ENCODE data around the gene PAOX. TPM values are rescaled to one million over a fixed set of nuclear protein-coding genes. Genes with fewer than 3 reads are reported as not detected.

PAOX gene
- total and polyA plus RNA-seq, 7 donors, result 2.4 to 5.2 (median 3.5) TPM

GRCh38 chr10:133355266-133355665 lies 23.8 kb upstream of the PAOX start:
- DNase-seq (peak in 1 of 2 donors; percentile 31), ATAC-seq (no peak)
- H3K9me3 ChIP-seq, result no peaks in the 10 kb centered on the region
- intact Hi-C loops (cut with DNase I), result no loop called here
- no peaks in the 10 kb centered on the region for H3K36me3 ChIP-seq (ENCODE audit: insufficient read depth in 1 of 2, low read depth in 1 of 2)
- H3K4me3 ChIP-seq, result no peak overlapping the region
- 97 to 99% (median 98%) methylated on average over 6 of the region's 6 CpGs for WGBS, 3 donors
- H3K27ac ChIP-seq, result no peak overlapping the region
- H3K27me3 ChIP-seq (ENCODE audit: insufficient read depth in 3 of 3, low read length in 2 of 3), result peaks cover 0 to 12% (median 0%) of the 10 kb centered on the region in 3 donors
- no peak for TF ChIP-seq CTCF (IDR thresholded peaks at IDR 0.05)
- peaks cover 4% of the 10 kb centered on the region for H3K4me1 ChIP-seq

GRCh38 chr10:133355991-133356390 lies 23.1 kb upstream of the PAOX start:
- WGBS, 3 donors, result 87 to 100% (median 96%) methylated on average over 3 of the region's 3 CpGs
- Histone ChIP-seq H3K27me3 (ENCODE audit: insufficient read depth in 3 of 3, low read length in 2 of 3) (peaks cover 0 to 8% (median 0%) of the 10 kb centered on the region in 3 donors), H3K4me1 (peaks cover 4% of the 10 kb centered on the region), H3K9me3 (no peaks in the 10 kb centered on the region), H3K27ac (no peak overlapping the region), H3K4me3 (no peak overlapping the region), H3K36me3 (ENCODE audit: insufficient read depth in 1 of 2, low read depth in 1 of 2) (no peaks in the 10 kb centered on the region)
- TF ChIP-seq CTCF (IDR thresholded peaks at IDR 0.05), result no peak
- DNase-seq (peak in 1 of 2 donors; percentile 45), ATAC-seq (no peak)
- intact Hi-C loops (cut with DNase I), result no loop called here

DNA sequence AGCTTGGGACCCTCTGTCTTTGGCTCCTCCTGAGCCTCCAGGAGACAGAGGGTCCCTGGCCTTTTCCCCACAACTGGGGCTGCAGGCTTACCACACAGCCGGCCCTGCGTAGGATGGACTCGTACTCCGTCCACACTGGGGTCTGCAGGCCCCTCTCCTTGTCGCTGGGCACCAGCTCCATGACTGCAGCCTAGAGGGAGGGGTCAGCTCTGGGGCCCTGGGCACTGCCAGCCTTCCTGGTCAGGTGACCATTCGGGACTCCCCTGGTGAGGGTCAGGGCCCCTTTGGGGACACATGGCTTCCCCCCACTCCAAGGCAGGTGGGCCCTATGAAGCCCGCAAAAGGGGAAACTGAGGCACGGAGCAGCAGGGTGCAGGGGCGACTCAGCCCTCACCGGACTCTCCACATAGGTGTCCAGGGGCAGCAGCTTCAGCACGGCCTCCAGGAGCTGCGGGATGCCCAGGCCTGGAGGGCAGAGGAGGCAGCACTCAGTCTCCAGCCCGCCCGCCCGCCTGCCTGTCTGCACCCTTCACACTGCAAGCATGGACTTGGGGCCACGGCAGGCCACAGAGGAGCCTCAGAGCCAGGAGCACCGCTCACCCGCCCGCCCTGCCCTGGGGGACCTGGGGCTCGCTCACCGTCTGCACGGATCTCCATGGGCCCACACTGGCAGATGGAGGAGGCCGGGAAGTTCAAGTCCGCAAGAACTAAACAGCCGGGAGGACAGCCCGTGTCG lies 22.3 kb upstream of the PAOX start:
- intact Hi-C loops (cut with DNase I), result no loop called here
- ATAC-seq (peak in 1 of 4 donors; percentile 3), DNase-seq (peak in 1 of 2 donors; percentile 53)
- H3K36me3 ChIP-seq (ENCODE audit: insufficient read depth in 1 of 2, low read depth in 1 of 2), result peaks cover 0 to 2% of the 10 kb centered on the region in 2 donors
- H3K27ac ChIP-seq, result no peak overlapping the region
- 47 to 62% (median 57%) methylated on average over 18 to 27 of the region's 27 CpGs for WGBS, 3 donors
- H3K4me3 ChIP-seq, result peak overlapping the region; percentile 79
- H3K9me3 ChIP-seq, result no peaks in the 10 kb centered on the region
- peaks cover 0 to 8% (median 0%) of the 10 kb centered on the region in 3 donors for H3K27me3 ChIP-seq (ENCODE audit: insufficient read depth in 3 of 3, low read length in 2 of 3)
- H3K4me1 ChIP-seq, result peaks cover 4% of the 10 kb centered on the region
- TF ChIP-seq CTCF (IDR thresholded peaks at IDR 0.05), result no peak

DNA sequence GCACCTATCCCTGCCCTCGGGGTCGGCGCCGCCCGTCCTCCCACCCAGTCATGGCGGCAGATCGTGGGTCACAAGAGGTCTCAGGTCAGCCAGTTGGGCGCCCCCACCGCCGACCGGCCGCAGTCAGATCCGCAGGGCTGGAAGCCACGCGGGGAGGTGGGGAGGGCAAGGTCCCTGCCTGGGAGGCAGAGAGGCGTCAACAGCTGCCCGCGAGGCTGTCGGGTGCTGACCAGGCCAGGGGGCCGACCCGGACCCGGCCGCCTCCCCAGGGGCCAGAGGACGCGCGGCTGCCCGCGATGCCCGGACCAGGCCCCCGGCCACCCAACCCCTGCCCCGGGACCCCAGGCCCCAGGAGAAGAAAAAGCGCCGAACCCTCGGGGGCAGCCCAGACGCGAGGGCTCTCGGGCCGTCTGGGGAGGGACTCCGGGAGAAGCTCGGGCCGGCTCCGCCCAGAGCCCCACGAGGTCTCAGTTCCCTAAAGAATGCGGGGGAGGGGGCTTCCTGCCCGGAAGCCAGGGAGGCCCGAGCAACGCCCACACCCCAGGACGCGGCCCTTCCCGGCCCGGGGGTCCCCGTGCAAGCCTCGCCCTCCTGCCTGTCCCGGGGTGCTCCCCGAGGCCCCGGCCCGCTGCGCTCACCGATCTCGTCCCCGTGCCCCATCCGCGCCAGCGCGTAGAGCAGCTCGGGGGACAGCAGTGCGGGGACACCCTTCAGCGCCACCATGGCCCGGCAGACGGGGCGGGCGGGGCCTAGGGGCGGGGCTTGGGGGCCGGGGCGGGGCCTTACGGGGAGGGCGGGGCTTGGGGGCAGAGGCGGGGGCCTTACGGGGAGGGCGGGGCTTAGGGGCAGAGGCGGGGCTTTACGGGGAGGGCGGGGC lies 21.5 kb upstream of the PAOX start, which contains the start of gene FUOM:
FUOM (minus strand) TSS at position 735 of the 877 bp plus-strand sequence; CDS start at position 723, 12 bp downstream.
- no peak for TF ChIP-seq CTCF (IDR thresholded peaks at IDR 0.05)
- DNase-seq, result peak; percentile 68 to 82
- Histone ChIP-seq H3K4me3 (peak within 1 kb of the TSS; percentile 79), H3K27ac (peak within 1 kb of the TSS; percentile 53), H3K4me1 (peaks cover 4% of the 10 kb centered on the region), H3K36me3 (ENCODE audit: insufficient read depth in 1 of 2, low read depth in 1 of 2) (peaks cover 2 to 11% of the 10 kb centered on the region in 2 donors), H3K9me3 (no peaks in the 10 kb centered on the region), H3K27me3 (ENCODE audit: insufficient read depth in 3 of 3, low read length in 2 of 3) (peaks cover 0 to 8% (median 0%) of the 10 kb centered on the region in 3 donors)
- WGBS, 3 donors, result 1 to 3% (median 2%) methylated on average over 32 to 83 of the region's 83 CpGs
- intact Hi-C loops (cut with DNase I), result no loop called here
- ATAC-seq, result peak; percentile 78 to 90 (median 84)

Measured in psoas muscle (tissue), 8 donors.